A673 (cell line): ENCODE data around the gene PHRF1. TPM values are rescaled to one million over a fixed set of nuclear protein-coding genes. Genes with fewer than 3 reads are reported as not detected.

Experiments
- BruUV-seq: library from RNA; stranded (reverse); fragments of 400-500 nt; replicated peaks from 2 replicates; lab custom pipeline; 2021; lab: Mats Ljungman, UMichigan
- CTCF ChIA-PET: fragments of 300-600 bp; sonication (Branson Sonifier 250); formaldehyde crosslinking; loops from one replicate; lab custom pipeline; 2022; ENCODE audit warnings: antibody characterized with exemption; lab: Charles Lee
- POLR2A ChIA-PET: fragments of 300-600 bp; sonication (Branson Sonifier 250); formaldehyde crosslinking; loops from one replicate; lab custom pipeline; 2022; ENCODE audit warnings: antibody characterized with exemption; ENCODE audit not compliant: low non-redundant PET; lab: Charles Lee
- DNase-seq: peaks from one replicate; pipeline ENCODE4 v3.0.0-alpha.2; 2015; ENCODE audit warnings: low spot score
- H3K27ac ChIP-seq: fragments of 200-600 bp; sonication (generic); 2 replicates; pipeline ENCODE4 v1.5.1; 2016; ENCODE audit warnings: mixed run types, low read depth, mild to moderate bottlenecking, mixed read lengths, antibody characterized with exemption, low read length; ENCODE audit not compliant: poor library complexity, severe bottlenecking
- H3K27me3 ChIP-seq: fragments of 200-600 bp; sonication (generic); replicated peaks from 2 replicates; pipeline ENCODE4 v1.6.1; 2017; ENCODE audit warnings: mixed run types, low read depth, mild to moderate bottlenecking, mixed read lengths, antibody characterized with exemption, low read length; ENCODE audit not compliant: insufficient read depth, poor library complexity
- H3K36me3 ChIP-seq: fragments of 200-600 bp; sonication (generic); 2 replicates; pipeline ENCODE4 v1.6.1; 2016; ENCODE audit warnings: mixed run types, mild to moderate bottlenecking, mixed read lengths, antibody characterized with exemption, low read length; ENCODE audit not compliant: insufficient read depth, poor library complexity, severe bottlenecking
- H3K4me1 ChIP-seq: fragments of 200-600 bp; sonication (generic); 2 replicates; pipeline ENCODE4 v1.6.1; 2017; ENCODE audit warnings: mixed run types, mild to moderate bottlenecking, mixed read lengths, antibody characterized with exemption, low read length; ENCODE audit not compliant: insufficient read depth, poor library complexity, severe bottlenecking
- H3K4me3 ChIP-seq: fragments of 200-600 bp; sonication (generic); 2 replicates; pipeline ENCODE4 v1.5.1; 2016; ENCODE audit warnings: low read depth, mixed run types, mild to moderate bottlenecking, mixed read lengths, low read length; ENCODE audit not compliant: poor library complexity, severe bottlenecking
- H3K9me3 ChIP-seq: fragments of 200-600 bp; sonication (generic); 2 replicates; pipeline ENCODE4 v1.6.1; 2016; ENCODE audit warnings: mixed run types, low read depth, mild to moderate bottlenecking, mixed read lengths, antibody characterized with exemption, low read length; ENCODE audit not compliant: poor library complexity, severe bottlenecking
- CTCF ChIP-seq: fragments of 300-800, 200-600 bp; sonication (generic); conservative IDR thresholded peaks from 2 replicates; pipeline ENCODE4 v1.5.1; 2017; ENCODE audit warnings: low read depth, mild to moderate bottlenecking, antibody characterized with exemption, low read length, moderate library complexity, mixed read lengths
- EZH2 ChIP-seq: fragments of 200-600 bp; sonication (generic); IDR thresholded peaks from 2 replicates; pipeline ENCODE4 v1.6.1; 2017; ENCODE audit warnings: borderline replicate concordance, low read depth, mild to moderate bottlenecking, mixed read lengths, antibody characterized with exemption, low read length; ENCODE audit not compliant: poor library complexity, severe bottlenecking
- intact Hi-C: fragments of 100-400 bp; cut with micrococcal nuclease; formaldehyde crosslinking; loops from one replicate; pipeline ENCODE4 v1.10.0; 2022; ENCODE audit not compliant: unreplicated experiment
- total RNA-seq: library from RNA; stranded (reverse); gene quantifications from 2 replicates; pipeline ENCODE4 v1.2.3, GENCODE V29; 2021

The PHRF1 gene
- total RNA-seq, 1 experiment from 2014 or later: 43.0 TPM

GRCh38 chr11:617912-618682 is 41.8 kb downstream of the PHRF1 start:
- no peaks in the 10 kb centered on the region for H3K27me3 ChIP-seq
- no peaks in the 10 kb centered on the region for H3K9me3 ChIP-seq
- H3K36me3 ChIP-seq: peaks cover 2% of the 10 kb centered on the region
- TF ChIP-seq EZH2: no peak
- intact Hi-C loops: no loop called here
- POLR2A ChIA-PET: no interaction called here
- H3K4me1 ChIP-seq: no peaks in the 10 kb centered on the region
- CTCF ChIA-PET: no interaction called here
- no peak overlapping the region for H3K27ac ChIP-seq
- no TSS peak for BruUV-seq
- DNase-seq: no peak
- H3K4me3 ChIP-seq: no peak overlapping the region

DNA sequence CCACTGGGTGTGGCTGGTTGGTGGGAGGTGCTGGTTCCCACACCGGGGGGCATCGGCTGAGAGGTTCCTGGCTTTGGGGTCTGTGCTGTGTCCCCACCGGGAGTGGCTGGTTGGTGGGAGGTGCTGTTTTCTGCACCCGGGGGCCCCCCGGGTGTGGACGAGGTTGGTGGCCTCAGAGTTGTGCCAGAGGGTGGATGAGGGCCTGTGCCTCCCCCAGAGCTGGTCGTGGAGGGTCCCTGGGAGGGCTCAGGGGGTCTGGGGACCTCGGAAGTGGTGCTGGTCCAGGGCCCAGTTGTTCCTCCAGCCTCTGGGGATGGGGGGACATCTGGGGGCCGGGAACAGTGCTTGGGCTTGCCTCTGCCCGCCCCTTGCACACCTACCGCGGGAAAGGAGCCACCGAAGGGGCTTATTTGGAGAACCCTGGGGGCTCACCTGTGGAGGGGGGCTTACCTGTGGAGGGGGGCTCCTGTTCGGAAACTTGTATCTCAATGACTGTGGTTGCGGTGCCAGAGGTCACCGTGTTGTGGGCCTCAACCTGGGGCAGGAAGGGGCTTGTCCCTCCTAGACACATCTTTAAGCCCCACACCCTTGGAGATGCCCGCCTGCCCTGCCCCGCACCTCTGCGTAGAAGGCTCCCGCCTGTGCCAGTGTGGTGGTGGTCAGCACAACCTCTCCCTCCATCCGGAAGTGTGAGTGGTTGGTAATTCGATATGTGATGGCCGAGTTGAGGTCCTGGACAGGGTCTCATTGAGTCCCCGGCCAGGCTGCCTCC is 42.8 kb downstream of the PHRF1 start:
- intact Hi-C loops: no loop called here
- CTCF ChIA-PET: no interaction called here

GRCh38 chr11:619628-620050 is 43.4 kb downstream of the PHRF1 start:
- CTCF ChIA-PET: no interaction called here
- no TSS peak for BruUV-seq
- H3K36me3 ChIP-seq: no peaks in the 10 kb centered on the region
- no peaks in the 10 kb centered on the region for H3K4me1 ChIP-seq
- DNase-seq: no peak
- no peak overlapping the region for H3K27ac ChIP-seq
- H3K4me3 ChIP-seq: no peak overlapping the region
- POLR2A ChIA-PET: no interaction called here
- intact Hi-C loops: no loop called here
- no peaks in the 10 kb centered on the region for H3K9me3 ChIP-seq
- H3K27me3 ChIP-seq: no peaks in the 10 kb centered on the region
- TF ChIP-seq CTCF: no peak

More for the DNA sequence above, 42.8 kb downstream of the PHRF1 start:
- DNase-seq: no peak
- H3K36me3 ChIP-seq: no peaks in the 10 kb centered on the region
- H3K9me3 ChIP-seq: no peaks in the 10 kb centered on the region
- POLR2A ChIA-PET: no interaction called here
- H3K4me3 ChIP-seq: no peak overlapping the region
- BruUV-seq: no TSS peak
- H3K27ac ChIP-seq: no peak overlapping the region
- no peak for TF ChIP-seq EZH2
- no peak for TF ChIP-seq CTCF
- no peaks in the 10 kb centered on the region for H3K4me1 ChIP-seq
- no peaks in the 10 kb centered on the region for H3K27me3 ChIP-seq
